22Rv1 (cell line): ENCODE results near the gene STXBP5.

ENCODE experiments used
- ZFX ChIP-seq: fragments of 450-650 bp; IDR thresholded peaks from 2 replicates; pipeline ENCODE4 v1.6.1; 2017; ENCODE audit warnings: antibody characterized with exemption, borderline replicate concordance
- TF ChIP-seq, protein P1 (sequence below): fragments of 450-650 bp; IDR thresholded peaks from 2 replicates; pipeline ENCODE4 v1.5.1; 2017; ENCODE audit warnings: mild to moderate bottlenecking

- TF ChIP-seq, protein P1, sequence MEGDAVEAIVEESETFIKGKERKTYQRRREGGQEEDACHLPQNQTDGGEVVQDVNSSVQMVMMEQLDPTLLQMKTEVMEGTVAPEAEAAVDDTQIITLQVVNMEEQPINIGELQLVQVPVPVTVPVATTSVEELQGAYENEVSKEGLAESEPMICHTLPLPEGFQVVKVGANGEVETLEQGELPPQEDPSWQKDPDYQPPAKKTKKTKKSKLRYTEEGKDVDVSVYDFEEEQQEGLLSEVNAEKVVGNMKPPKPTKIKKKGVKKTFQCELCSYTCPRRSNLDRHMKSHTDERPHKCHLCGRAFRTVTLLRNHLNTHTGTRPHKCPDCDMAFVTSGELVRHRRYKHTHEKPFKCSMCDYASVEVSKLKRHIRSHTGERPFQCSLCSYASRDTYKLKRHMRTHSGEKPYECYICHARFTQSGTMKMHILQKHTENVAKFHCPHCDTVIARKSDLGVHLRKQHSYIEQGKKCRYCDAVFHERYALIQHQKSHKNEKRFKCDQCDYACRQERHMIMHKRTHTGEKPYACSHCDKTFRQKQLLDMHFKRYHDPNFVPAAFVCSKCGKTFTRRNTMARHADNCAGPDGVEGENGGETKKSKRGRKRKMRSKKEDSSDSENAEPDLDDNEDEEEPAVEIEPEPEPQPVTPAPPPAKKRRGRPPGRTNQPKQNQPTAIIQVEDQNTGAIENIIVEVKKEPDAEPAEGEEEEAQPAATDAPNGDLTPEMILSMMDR, result no peak
- TF ChIP-seq ZFX, result no peak
These were observed 93.6 kb downstream of the STXBP5 start for GRCh38 chr6:147297663-147298316.
